ENCODE measurements around the gene SGTA. TPM values are rescaled to one million over a fixed set of nuclear protein-coding genes. Genes with fewer than 3 reads are reported as not detected.

Gene SGTA
- total and polyA plus RNA-seq, 12 donors = 28.2 to 104 (median 54.9) TPM

DNA sequence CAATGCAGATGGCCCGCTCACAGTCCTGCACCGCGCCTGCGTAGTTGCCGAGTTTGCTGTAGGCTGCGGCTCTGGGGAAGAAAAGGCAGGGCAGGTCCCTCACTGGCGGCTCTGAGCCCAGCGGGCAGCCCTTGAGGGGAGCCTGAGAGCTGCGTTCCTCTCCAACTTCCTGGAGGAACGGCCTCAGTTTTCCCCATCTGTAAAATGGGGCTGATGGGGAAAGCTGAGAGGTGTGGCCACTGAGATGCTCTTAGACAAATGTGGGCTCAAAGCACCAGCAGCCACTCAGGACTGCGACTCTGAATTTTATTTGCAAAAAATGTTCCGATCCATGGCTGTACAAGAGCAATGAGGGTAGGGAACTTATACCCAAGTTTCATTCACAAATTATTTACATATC lies 19.4 kb downstream of the SGTA start:
- TF ChIP-seq, protein P1, sequence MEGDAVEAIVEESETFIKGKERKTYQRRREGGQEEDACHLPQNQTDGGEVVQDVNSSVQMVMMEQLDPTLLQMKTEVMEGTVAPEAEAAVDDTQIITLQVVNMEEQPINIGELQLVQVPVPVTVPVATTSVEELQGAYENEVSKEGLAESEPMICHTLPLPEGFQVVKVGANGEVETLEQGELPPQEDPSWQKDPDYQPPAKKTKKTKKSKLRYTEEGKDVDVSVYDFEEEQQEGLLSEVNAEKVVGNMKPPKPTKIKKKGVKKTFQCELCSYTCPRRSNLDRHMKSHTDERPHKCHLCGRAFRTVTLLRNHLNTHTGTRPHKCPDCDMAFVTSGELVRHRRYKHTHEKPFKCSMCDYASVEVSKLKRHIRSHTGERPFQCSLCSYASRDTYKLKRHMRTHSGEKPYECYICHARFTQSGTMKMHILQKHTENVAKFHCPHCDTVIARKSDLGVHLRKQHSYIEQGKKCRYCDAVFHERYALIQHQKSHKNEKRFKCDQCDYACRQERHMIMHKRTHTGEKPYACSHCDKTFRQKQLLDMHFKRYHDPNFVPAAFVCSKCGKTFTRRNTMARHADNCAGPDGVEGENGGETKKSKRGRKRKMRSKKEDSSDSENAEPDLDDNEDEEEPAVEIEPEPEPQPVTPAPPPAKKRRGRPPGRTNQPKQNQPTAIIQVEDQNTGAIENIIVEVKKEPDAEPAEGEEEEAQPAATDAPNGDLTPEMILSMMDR (IDR thresholded peaks at IDR 0.05) = no peak
- no peak for TF ChIP-seq POLR2A (IDR thresholded peaks at IDR 0.05)
- DNase-seq = no peak
- Histone ChIP-seq H3K9me3 (replicated peaks in 1 of 3) (no peaks in the 10 kb centered on the region), H3K27me3 (no peaks in the 10 kb centered on the region), H3K4me1 (replicated peaks in 1 of 2) (no peaks in the 10 kb centered on the region), H3K4me3 (no peak overlapping the region), H3K36me3 (replicated peaks in 1 of 2) (peaks cover 0 to 75% of the 10 kb centered on the region in 2 donors), H3K27ac (no peak overlapping the region)
- intact Hi-C loops (cut with DNase I) = no loop called here
- WGBS, 4 donors = 95 to 97% (median 96%) methylated on average over 11 to 12 of the region's 12 CpGs

DNA sequence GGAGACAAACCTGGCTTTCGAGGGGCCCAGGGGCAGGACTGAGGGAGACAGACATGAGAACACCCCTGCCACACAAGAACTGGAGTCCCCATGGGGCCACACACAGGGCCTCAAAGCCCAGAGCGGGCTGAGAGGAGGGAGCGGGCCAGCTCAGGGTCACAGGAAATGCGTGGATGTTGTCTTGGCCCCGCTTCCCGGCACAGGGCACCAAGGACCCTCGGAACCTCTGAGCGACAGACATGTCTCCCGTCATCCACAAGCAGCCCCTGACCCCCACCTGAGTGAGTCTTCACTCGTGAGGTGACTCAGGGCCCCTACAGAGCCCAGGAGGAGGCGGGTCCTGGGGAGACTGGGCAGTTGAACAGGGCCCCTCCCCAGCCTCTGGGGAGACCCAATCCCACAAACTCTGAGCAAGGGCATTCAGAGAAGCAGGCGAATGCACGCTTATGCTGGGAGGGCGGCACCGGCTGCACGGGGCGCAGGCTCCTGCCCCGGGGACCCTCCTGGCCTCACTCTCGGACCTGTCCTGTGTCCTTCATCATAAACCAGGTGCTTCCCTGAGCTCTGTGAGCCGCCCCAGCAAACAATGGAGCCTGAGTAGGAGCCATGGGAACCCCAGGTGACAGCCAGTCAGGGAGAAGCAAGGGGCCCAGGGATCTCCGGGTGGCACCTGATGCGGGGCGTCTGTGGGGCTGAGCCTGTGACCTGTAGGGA lies 20.1 kb downstream of the SGTA start:
- Histone ChIP-seq H3K4me3 (no peak overlapping the region), H3K36me3 (replicated peaks in 1 of 2) (peaks cover 0 to 71% of the 10 kb centered on the region in 2 donors), H3K27ac (no peak overlapping the region), H3K27me3 (no peaks in the 10 kb centered on the region), H3K4me1 (replicated peaks in 1 of 2) (no peaks in the 10 kb centered on the region), H3K9me3 (replicated peaks in 1 of 3) (no peaks in the 10 kb centered on the region)
- intact Hi-C loops (cut with DNase I) = no loop called here
- WGBS, 4 donors = 82 to 89% (median 86%) methylated on average over 15 to 23 of the region's 23 CpGs
- no peak for DNase-seq
- TF ChIP-seq, protein P1 (IDR thresholded peaks at IDR 0.05) = no peak
- no peak for TF ChIP-seq POLR2A (IDR thresholded peaks at IDR 0.05)

DNA sequence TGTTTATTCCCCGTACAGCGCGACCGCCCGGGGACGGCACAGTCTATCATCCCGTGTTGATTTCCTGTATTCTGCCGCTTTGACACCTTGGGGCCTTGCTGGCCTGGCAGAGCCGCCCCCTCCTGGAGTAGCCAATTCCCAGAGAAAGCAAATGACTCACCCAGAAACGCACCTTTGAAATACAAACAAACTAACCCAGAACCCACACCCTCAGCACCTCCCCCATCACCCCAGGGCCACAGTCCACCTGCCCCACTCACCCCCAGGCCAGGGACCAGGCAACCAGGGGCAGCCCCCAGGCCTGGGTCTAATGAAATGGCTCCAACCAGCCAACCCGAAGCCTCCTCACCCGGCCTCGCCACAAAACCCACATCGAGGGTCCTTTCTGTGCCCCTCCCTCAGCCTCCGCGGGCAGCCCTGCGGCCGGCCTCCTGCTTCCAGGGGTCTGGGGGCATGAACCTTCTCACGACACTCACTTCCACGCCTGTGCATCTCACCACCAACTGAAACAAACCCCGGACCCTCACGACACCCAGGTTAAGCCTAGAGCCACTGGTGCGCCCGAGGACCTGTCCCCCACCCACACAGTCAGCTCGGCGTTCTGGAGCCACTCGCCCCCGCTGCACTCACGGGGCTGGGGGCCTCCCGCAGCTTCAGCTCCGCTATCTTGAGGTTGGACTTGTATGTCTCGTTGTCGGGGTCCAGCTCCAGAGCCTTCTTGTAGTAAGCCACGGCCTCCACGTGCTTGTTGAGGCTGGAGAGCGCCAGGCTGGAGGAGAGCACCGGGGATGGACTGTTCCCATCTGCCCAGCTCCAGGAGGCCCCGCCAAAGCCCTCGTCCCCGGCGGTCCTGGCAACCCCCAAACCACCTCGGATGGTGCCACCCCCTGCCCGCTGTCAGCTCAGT lies 20.9 kb downstream of the SGTA start:
- DNase-seq = no peak
- H3K27me3 ChIP-seq = no peaks in the 10 kb centered on the region
- H3K4me1 ChIP-seq (replicated peaks in 1 of 2) = no peaks in the 10 kb centered on the region
- 88 to 91% (median 89%) methylated on average over 41 to 43 of the region's 43 CpGs for WGBS, 4 donors
- H3K4me3 ChIP-seq = no peak overlapping the region
- H3K27ac ChIP-seq = no peak overlapping the region
- no peaks in the 10 kb centered on the region for H3K9me3 ChIP-seq (replicated peaks in 1 of 3)
- H3K36me3 ChIP-seq (replicated peaks in 1 of 2) = peaks cover 0 to 69% of the 10 kb centered on the region in 2 donors
- intact Hi-C loops (cut with DNase I) = no loop called here
- no peak for TF ChIP-seq POLR2A (IDR thresholded peaks at IDR 0.05)
- TF ChIP-seq, protein P1 (IDR thresholded peaks at IDR 0.05) = no peak

DNA sequence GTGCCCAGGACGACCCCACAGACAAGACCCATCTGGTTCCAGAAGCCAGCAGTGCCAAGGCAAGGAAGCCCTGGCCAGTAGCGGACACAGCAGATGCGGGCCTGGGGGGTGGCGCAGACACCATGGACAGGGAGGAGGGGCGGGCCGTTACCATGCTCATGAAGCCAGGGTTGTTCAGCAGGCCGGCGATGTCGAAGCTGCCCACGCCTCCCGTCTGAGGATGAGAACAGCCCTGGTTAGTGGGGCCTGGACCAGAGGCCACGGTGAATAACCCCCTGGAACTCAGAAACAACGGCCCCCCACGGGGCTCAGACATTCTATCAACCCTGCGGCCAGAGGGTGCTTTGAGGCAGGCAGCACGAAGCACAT lies 21.8 kb downstream of the SGTA start:
- no peak for DNase-seq
- Histone ChIP-seq H3K27ac (no peak overlapping the region), H3K4me3 (no peak overlapping the region), H3K4me1 (replicated peaks in 1 of 2) (no peaks in the 10 kb centered on the region), H3K27me3 (no peaks in the 10 kb centered on the region), H3K9me3 (replicated peaks in 1 of 3) (no peaks in the 10 kb centered on the region), H3K36me3 (replicated peaks in 1 of 2) (peaks cover 0 to 69% of the 10 kb centered on the region in 2 donors)
- intact Hi-C loops (cut with DNase I) = no loop called here
- TF ChIP-seq, protein P1 (IDR thresholded peaks at IDR 0.05) = no peak
- 91 to 95% (median 94%) methylated on average over 12 to 16 of the region's 16 CpGs for WGBS, 4 donors
